Suppressor macrophage treated with lipopolysaccharide for 1 hour (primary cell): ENCODE data around the gene KIF22.
"Not testable (repeated sequence)": the region's sequence is repeated elsewhere in the genome, so short reads cannot be mapped to it uniquely, and the experiment has no call there.

ENCODE experiments used
- DNase-seq, 3 donors: peaks; one replicate each; pipeline ENCODE4 v3.0.0-alpha.2; 2020 to 2022

The KIF22 gene

DNA sequence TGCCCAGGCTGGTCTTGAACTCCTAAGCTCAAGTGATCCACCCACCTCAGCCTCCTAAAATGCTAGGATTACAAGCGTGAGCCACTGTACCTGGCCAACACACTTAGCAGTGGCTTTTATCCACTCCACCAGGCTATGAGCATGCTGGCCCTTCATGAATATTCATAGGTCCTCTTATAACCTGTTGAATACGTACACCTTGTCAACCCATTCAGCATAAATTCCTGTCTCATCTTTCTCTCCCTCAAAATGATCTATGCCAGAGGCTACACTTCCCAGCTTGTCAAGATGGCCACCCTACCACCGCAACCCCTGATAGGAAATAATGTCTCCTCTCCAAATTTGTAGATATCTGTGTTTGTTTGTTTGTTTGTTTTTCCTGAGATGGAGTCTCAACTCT, 23.5 kb upstream of the KIF22 start:
- DNase-seq = no peak

DNA sequence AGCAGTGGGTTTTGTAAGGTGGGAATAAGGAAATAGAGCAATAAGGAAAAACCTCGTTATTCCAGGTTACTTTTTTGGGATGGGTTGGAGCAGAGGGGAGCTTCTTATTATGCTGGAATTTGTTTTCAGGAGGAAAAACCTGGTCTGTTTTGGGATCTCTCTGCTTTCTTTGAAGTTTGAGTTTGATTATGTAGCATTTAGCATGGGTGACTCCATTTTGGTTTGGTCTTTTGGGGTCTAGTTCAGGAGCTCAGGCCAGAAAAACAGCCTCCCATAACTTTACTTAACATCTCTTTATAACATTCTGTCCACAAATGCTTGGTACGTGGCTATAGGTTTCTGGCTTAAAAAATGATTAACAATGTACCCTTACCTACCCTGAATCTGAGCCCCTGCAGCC, 21.0 kb upstream of the KIF22 start:
- no peak for DNase-seq

DNA sequence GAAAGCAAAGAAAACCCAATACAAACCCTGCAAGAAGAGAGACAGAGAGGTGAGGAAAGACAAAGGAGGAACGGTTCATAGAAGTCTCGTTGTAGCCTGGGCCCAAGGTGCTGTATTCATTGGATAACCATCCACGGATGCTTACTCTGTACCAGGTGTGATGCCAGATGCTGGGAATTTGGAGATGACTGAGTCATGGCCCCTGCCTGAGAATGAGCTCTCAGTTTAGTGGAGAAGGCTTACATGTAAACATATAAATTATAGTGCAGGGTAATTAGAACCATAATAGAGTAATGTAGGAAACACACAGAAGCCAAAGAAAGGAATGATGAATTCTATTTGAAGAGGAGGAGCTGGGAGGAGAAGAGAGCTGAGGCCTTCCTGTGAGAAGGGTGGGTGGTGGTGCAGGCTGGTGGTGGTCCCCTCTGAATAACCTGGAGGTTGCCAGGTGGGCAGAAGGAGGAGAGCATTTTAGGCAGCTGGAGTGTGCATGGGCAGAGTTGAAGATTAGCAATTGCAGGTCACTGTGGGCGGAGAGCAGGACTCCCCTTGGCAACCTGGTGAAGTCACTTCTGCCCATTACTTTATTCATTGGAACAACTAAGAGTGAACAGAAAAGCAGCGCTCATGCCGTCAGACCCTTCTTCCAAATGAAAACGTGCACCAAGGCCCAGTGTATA, 20.2 kb upstream of the KIF22 start:
- DNase-seq = peak in 2 of 3 donors; percentile 19 to 35

DNA sequence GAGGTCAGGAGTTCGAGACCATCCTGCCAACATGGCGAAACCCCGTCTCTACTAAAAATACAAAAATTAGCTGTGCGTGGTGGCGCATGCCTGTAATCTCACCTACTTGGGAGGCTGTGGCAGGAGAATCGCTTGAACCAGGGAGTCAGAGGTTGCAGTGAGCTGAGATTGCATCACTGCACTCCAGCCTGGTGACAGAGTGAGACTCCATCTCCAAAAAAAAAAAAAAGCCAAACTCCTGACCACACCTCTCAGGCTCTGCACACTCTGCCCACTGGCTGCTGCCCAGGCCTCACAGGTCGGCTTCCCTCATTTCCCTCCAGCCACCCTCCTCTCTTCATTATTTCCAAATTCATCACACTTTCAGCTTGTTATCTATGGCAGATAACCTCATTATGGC, 18.2 kb upstream of the KIF22 start:
- not testable (repeated sequence) for DNase-seq

DNA sequence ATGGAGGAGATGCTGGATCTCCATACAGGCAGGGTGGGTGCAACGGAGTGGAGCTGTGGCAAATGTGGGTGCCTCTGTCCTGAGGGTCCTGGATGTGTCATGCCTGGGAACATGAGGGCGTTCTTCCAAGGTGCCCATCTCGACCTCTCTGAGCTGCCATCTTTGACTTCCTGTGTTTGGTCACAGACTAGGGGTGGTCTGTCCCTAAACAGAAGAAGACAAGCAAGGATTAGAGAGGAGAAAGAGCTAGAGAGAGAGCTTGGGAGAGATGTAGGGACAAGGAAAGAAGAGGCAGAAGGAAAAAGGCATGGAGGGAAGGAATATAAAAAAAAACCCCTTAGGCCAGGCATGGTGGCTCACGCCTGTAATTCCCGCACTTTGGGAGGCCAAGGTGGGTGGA, 15.8 kb upstream of the KIF22 start:
- DNase-seq = no peak

DNA sequence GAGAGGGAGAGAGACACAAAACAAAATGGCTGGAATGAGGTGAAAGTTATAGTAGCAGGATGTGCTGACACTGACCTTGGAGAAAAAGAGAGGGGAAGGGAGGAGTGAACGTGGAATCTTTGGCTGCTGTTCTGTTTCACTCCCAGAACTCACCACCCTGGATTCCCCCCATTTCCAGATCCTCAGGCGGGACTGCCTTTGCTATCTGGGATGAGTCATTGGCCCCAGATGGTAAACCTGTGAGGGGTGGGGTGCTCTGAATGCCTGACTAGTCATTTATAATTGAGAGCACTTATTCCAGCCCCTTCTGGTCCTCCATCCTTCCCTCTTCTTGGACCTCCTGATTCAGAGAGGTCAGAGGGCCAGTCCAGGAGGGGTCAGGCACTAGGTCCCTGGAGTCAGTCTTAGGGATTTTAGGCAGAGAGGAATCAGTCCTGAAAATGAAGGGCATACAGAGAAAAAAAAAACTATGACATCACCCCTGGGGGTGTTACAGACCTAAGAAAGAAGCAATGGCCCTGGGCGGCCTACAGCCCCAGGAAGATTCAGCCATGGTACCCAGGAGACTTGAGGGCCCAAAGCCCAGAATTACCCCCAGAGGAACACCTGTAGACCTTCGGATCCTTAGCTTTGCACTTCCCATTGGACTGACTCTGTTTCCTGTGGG, 14.7 kb upstream of the KIF22 start:
- no peak for DNase-seq

DNA sequence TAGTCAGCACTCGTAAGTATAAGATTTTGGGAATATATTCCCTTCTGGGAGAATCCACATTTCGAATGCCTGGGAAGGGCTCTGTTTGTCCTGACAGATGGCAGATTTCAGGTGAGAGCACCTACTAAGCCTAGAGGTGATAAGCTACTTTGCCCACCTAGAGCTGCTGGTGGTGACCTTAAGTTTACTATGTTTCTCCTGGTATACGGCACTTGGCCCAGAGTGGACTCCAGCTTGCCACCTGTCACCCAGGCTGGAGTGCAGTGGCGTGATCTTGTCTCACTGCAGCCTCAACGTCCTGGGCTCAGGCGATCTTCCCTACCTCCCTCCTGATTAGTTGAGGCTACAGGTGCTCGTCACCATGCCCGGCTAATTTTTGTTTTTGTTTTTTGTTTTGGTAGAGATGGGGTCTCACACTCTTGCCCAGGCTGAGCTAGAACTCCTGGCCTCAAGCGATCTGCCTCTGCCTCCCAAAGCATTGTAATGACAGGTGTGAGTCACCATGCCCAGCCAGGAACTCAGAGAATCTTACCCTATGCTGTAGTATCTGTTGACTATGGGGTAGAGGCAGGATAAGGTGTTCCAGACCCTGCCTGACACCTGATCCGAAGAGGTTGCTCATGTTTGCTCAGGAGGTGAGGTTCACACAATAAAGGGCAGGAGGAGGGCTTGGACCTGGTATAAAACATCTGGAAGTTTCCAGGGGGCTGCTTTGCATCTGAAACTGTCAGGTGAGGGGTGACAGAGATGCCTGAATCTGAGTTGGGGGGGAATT, 12.8 kb upstream of the KIF22 start, which contains the start of gene ZG16:
Gene ZG16, plus strand, starts transcription at position 681 of the 775 bp plus-strand sequence. CDS start 1,011 bp downstream, outside the sequence.
- DNase-seq = no peak

DNA sequence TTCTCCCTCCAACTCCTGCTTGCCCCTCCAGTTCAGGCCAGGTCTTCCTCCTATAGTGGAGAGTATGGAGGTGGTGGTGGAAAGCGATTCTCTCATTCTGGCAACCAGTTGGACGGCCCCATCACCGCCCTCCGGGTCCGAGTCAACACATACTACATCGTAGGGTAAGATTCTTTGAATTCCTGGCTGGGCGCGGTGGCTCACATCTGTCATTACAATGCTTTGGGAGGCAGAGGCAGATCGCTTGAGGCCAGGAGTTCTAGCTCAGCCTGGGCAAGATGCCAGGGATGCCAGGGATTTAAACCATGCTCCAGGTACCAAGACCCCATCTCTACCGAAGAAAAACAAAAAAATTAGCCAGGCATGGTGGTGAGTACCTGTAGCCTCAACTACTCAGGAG, 11.1 kb upstream of the KIF22 start:
- no peak for DNase-seq

DNA sequence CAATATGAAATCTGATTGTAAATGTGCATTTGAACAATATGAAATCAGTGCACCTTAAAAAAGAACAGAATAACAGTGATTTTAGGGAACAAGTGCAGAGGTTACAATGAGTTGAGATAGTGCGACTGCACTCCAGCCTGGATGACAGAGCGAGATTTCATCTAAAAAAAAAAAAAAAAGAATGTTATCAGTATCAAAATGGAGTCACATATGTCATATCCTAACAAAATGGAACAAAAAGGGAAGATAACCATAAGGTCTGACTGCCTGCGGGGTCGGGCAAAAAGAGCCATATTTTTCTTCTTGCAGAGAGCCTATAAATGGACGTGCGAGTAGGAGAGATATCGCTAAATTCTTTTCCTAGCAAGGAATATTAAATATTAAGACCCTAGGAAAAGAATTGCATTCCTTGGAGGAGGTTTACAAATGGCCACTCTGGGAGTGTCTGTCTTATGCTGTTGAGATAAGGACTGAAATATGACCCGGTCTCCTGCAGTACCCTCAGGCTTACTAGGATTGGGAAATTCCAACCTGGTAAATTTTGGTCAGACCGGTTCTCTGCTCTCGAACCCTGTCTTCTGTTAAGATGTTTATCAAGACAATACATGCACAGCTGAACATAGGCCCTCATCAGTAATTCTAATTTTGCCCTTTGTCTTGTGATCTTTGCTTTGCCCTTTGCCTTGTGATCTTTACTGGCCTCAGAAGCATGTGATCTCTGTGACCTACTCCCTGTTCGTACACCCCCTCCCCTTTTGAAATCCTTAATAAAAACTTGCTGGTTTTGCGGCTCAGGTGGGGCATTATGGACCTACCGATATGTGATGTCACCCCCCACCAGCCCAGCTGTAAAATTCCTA, 7.2 kb upstream of the KIF22 start:
- DNase-seq = not testable (repeated sequence)

DNA sequence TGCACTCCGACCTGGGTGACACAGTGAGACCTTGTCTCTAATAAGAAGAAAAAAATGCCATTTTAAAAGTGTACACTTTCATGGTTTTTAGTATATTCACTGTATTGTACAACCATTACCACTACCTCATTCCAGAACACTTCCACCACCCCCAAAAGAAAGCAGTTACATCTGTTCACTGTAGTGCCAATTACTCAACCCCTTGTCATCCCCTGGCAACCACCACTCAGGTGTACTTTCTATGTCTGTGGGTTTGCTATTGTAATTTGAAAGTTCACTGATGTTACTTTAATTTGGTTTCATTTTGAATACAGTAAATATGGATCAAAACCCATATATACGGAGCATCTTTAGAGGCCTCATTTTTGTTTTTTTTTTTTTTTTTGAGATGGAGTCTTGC, 6.4 kb upstream of the KIF22 start:
- DNase-seq = no peak

DNA sequence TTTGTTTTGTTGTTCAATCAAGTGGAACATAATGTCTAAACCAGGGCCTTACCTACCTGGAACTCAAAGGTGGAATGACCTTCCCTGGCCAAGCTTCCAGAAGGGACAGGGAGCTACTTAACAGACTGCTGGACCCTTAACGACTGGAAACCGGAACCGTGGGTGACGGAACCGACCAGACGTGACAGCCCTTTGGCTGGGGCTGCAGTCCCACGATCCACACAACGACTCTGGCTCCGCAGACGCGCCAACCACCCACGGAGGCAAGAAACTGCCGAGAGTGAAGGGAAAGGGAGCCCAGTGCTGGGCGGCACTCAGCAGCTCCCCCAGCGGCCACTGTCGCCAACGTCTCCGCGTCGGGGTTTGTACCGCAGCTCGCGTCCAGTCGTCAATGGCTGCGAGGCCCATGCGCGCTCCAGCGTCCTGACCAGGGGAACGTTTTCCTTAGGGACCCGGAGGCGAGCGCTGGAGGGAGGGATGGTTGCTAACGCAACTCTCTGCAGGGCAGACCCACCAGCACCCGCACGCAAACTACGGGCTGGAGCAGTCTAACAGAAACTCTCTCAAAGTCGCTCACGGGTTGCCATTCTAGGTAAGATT, 5.5 kb upstream of the KIF22 start:
- DNase-seq = peak; percentile 76 to 88 (median 82)

DNA sequence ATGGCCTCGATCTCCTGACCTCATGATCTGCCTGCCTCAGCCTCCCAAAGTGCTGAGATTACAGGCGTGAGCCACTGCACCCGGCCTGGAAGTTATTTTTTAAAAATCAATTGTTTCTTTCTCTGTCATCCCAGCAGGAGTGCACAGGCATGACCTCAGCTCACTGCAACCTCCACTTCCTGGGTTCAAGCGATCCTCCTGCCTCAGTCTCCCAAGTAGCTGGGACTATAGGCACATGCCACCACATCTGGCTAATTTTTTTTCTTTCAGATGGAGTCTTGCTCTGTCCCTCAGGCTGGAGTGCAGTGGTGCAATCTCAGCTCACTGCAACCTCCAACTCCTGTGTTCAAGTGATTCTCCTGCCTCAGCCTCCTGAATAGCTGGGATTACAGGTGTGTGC, 3.4 kb upstream of the KIF22 start:
- not testable (repeated sequence) for DNase-seq

DNA sequence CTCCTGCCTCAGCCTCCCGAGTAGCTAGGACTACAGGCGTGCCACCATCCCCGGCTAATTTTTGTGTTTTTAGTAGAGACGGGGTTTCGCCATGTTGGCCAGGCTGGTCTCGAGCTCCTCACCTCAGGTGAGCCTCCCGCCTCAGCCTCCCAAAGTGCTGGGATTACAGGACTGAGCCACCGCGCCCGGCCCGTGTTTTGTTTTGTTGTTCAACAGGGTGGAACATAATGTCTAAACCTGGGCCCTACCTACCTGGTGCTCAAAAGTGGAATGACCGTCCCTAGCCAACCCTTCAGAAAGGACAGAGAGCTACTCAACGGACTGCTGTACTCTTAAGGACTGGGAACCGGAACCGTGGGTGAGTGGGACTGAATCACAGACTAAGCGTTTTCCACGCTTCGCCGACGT, 772 bp upstream of the KIF22 start:
- peak in 1 of 3 donors; percentile 17 for DNase-seq

DNA sequence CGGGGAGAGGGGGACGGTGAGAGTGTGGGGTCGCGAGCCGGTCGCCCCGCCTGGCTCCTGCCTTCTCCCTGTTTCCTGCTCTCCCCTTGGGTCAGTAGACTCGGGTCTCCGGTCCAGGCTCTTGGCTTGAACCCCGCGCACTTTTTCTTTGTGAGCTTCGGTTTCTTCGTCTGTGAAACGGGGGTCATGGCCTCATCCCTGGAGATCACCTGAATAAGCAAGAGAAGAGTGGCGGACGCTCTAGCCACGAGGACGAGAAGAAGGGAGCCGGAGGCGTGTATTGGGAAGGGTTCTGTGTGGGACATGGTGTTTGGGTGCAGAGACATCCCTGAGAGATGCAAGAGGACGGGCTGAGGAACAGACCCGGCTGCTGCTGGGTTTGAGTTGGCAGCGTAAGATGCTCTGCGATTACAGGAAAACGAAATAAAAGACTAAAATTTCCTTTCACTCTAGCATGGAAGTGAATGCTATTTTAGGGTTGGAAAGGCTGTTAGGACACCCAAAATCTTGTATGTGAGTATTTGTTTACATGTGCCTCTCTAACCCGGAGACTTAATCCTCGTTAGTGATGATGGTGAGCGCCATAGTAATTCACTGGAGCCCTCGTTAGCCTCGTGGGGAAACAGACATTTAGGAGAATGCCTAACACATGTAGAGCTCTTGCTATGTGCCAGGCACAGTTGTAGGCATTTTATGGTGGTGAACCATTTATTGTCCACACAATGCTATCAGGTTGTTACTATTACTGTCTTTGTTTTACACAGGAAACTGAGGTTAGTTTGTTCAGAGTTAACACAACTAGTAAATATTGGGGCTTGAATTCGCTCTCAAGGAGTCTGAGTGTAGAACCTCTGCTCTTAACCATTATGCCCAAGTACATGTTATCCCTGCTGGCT, 646 bp downstream of the KIF22 start:
- DNase-seq = no peak

DNA sequence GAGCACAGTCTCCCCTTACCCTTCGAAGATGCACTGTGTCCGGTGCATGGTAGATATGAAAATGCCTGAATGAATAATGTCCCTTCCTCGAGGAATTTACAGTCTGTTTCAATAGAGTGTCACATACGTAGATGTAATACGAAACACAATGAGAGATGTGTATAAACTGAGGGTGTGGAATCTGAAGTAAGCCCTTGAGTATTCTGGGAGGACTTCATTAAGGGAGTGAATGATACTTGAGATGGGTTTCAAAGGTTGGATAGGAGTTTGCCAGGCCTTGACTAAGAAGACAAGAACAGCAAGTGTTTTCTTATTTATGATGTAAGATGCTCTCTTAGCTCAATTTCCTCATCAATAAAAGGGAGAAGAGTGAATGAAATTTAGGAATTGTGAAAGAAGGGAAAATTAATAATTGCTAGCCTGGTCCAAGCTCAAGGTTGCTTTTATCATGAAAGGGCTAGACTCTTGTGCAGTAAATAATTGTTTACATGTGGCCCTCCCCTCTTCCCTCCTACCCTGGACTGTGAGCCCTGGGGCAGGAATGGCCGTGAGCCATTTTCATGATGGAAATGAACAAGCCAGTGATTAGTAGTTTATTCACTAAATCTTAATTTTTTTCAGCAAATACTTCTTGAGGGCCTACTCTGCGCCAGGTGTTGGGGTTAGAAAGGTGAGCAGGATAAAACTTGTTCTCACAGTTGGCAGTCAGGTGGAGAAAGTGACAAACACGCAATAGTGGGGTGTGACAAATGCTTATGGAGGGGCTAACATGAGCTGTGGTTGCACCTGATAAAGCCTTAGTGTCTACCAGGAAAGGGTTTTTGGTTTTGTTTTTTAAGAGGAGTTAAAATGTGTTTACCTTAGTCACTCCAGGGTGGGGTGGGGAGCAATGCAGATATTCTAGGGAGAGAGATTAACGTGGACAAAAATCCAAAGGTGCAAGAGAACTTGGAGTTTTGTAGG, 1.6 kb downstream of the KIF22 start:
- DNase-seq = no peak

DNA sequence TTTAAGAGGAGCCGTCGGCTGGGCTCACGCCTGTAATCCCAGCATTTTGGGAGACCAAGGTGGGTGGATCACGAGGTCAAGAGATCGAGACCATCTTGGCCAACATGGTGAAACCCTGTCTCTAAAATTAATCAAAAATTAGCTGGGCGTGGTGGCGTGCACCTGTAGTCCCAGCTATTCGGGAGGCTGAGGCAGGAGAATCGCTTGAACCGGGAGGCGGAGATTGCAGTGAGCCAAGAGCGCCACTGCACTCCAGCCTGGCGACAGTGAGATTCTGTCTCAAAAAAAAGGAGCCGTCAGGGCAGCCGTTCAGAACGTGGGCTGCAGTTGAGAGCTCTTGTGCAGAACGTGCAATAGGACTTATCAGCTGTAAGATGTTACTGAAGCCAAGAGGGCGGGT, 2.6 kb downstream of the KIF22 start:
- DNase-seq = not testable (repeated sequence)

DNA sequence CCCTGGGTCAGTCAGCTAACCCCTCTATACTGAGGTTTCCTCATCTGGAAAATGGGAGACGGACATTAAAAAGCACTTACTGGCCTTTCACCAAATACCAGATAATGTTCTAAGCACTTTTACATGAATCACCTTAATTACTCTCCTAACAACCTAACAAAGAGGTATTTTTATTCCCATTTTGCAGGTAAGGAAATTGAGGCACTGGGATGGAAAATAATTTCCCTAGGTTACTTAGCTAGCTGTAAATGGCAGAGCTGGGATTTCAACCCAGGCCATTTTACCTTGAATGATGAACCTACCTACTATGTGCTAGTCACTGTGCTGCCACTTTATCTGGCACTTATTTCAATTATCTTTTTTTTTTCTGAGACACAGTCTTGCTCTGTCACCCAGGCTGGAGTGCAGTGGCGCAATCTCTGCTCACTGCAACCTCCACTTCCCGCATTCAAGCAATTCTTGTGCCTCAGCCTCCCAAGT, 3.7 kb downstream of the KIF22 start:
- no peak for DNase-seq

DNA sequence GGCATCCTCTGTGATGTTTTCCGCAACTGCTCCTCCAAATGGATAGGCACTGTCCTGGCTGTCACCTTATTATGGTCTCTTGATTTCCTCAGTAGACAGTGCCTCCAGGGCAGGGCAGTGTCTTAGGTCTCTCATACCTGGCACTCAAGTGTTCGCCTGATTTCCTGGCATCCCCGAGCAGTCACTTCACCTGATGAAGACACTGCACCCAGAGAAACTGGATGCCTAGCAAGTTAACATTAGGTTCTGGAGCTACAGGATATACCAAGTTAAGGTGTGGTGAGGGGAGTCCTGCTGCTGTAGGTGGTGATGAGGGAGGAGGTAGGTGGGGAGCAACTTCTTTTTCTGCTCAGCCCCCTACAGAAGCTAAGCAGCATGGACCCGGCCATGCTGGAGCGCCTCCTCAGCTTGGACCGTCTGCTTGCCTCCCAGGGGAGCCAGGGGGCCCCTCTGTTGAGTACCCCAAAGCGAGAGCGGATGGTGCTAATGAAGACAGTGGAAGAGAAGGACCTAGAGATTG, 11.9 kb downstream of the KIF22 start:
- no peak for DNase-seq

DNA sequence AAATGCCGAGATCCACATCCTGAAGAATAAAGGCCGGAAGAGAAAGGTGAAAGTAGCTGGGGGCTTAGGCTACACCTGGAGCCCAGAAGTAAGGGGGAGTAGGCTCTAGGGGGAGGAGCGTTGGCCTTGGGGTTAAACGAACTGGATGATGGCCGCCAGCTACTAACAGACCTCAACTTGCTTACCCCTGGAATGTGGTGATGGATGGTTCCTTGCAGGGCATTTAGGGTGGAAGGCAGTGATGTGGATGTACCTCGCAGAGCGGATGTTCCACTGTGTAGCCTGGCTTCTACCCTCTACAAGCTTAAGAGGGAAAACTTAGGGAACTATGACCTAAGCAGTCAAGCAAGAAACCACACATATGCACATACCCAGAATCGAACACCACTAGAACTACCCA, 13.5 kb downstream of the KIF22 start:
- DNase-seq = no peak
